HEK293 (cell line): Measurements from ENCODE around the gene MXRA8.
A peak's percentile ranks its signal among the peaks of the same experiment; 100 is the strongest.

Experiments
- GLIS1 ChIP-seq: fragments of 450-650 bp; formaldehyde crosslinking; IDR thresholded peaks from 2 replicates; pipeline ENCODE4 v1.5.1; 2016; ENCODE audit warnings: missing biosample characterization, missing genetic modification characterization
- GLIS2 ChIP-seq: fragments of 450-650 bp; formaldehyde crosslinking; IDR thresholded peaks from 2 replicates; pipeline ENCODE4 v1.5.1; 2016; ENCODE audit warnings: missing biosample characterization, missing genetic modification characterization
- HOXD13 ChIP-seq: sonication (generic); formaldehyde crosslinking; IDR thresholded peaks from 2 replicates; pipeline ENCODE4 v1.8.0; 2022; ENCODE audit warnings: missing genetic modification reagents, borderline replicate concordance
- KLF8 ChIP-seq: fragments of 450-650 bp; formaldehyde crosslinking; IDR thresholded peaks from 2 replicates; pipeline ENCODE4 v1.5.1; 2016; ENCODE audit warnings: missing biosample characterization, missing genetic modification characterization
- PRDM1 ChIP-seq: fragments of 450-650 bp; formaldehyde crosslinking; IDR thresholded peaks from 2 replicates; pipeline ENCODE4; 2016; ENCODE audit warnings: missing biosample characterization, missing genetic modification characterization
- RBAK ChIP-seq: fragments of 450-650 bp; formaldehyde crosslinking; IDR thresholded peaks from 2 replicates; pipeline ENCODE4 v1.5.1; 2016; ENCODE audit warnings: missing biosample characterization, missing genetic modification characterization
- ZBTB20 ChIP-seq: fragments of 450-650 bp; formaldehyde crosslinking; IDR thresholded peaks from 2 replicates; pipeline ENCODE4 v1.5.1; 2016; ENCODE audit warnings: missing biosample characterization, missing genetic modification characterization
- ZBTB21 ChIP-seq: fragments of 450-650 bp; formaldehyde crosslinking; IDR thresholded peaks from 2 replicates; pipeline ENCODE4 v1.5.1; 2017; ENCODE audit warnings: missing biosample characterization, missing genetic modification characterization
- ZFP37 ChIP-seq: fragments of 450-650 bp; formaldehyde crosslinking; IDR thresholded peaks from 2 replicates; pipeline ENCODE4 v1.5.1; 2016; ENCODE audit warnings: missing biosample characterization, missing genetic modification characterization
- ZNF10 ChIP-seq: fragments of 450-650 bp; formaldehyde crosslinking; IDR thresholded peaks from 2 replicates; pipeline ENCODE4 v1.5.1; 2017; ENCODE audit warnings: missing biosample characterization, missing genetic modification characterization
- ZNF114 ChIP-seq: fragments of 450-650 bp; formaldehyde crosslinking; IDR thresholded peaks from 2 replicates; pipeline ENCODE4 v1.5.0; 2017; ENCODE audit warnings: missing biosample characterization, missing genetic modification characterization
- ZNF121 ChIP-seq: fragments of 450-650 bp; formaldehyde crosslinking; IDR thresholded peaks from 2 replicates; pipeline ENCODE4 v1.5.1; 2016; ENCODE audit warnings: missing biosample characterization, missing genetic modification characterization
- ZNF2 ChIP-seq: fragments of 450-650 bp; formaldehyde crosslinking; IDR thresholded peaks from 2 replicates; pipeline ENCODE4 v1.5.1; 2016; ENCODE audit warnings: missing biosample characterization, missing genetic modification characterization
- ZNF214 ChIP-seq: fragments of 450-650 bp; formaldehyde crosslinking; IDR thresholded peaks from 2 replicates; pipeline ENCODE4 v1.5.1; 2017; ENCODE audit warnings: missing biosample characterization, mild to moderate bottlenecking, missing genetic modification characterization, borderline replicate concordance
- ZNF324 ChIP-seq: fragments of 450-650 bp; formaldehyde crosslinking; IDR thresholded peaks from 2 replicates; pipeline ENCODE4 v1.5.1; 2016; ENCODE audit warnings: missing biosample characterization, missing genetic modification characterization
- ZNF335 ChIP-seq: fragments of 450-650 bp; formaldehyde crosslinking; conservative IDR thresholded peaks from 2 replicates; pipeline ENCODE4 v1.5.1; 2016; ENCODE audit warnings: missing biosample characterization, missing genetic modification characterization
- ZNF366 ChIP-seq: fragments of 450-650 bp; formaldehyde crosslinking; conservative IDR thresholded peaks from 2 replicates; pipeline ENCODE4 v1.5.1; 2016; ENCODE audit warnings: missing biosample characterization, missing genetic modification characterization
- ZNF514 ChIP-seq: fragments of 450-650 bp; formaldehyde crosslinking; IDR thresholded peaks from 2 replicates; pipeline ENCODE4 v1.5.1; 2016; ENCODE audit warnings: missing biosample characterization, missing genetic modification characterization
- ZNF544 ChIP-seq: fragments of 450-650 bp; formaldehyde crosslinking; IDR thresholded peaks from 2 replicates; pipeline ENCODE4 v1.5.0; 2017; ENCODE audit warnings: missing biosample characterization, missing genetic modification characterization
- ZNF549 ChIP-seq: fragments of 450-650 bp; IDR thresholded peaks from 2 replicates; pipeline ENCODE4 v1.5.1; 2018; ENCODE audit warnings: missing biosample characterization, missing genetic modification characterization, mild to moderate bottlenecking, inconsistent platforms, moderate library complexity
- ZNF558 ChIP-seq: fragments of 450-650 bp; formaldehyde crosslinking; IDR thresholded peaks from 2 replicates; pipeline ENCODE4 v1.5.1; 2016; ENCODE audit warnings: missing biosample characterization, missing genetic modification characterization
- ZNF560 ChIP-seq: fragments of 450-650 bp; formaldehyde crosslinking; IDR thresholded peaks from 2 replicates; pipeline ENCODE4 v1.5.1; 2017; ENCODE audit warnings: missing biosample characterization, missing genetic modification characterization, borderline replicate concordance
- ZNF561 ChIP-seq: fragments of 450-650 bp; IDR thresholded peaks from 2 replicates; pipeline ENCODE4 v1.5.1; 2018; ENCODE audit warnings: missing biosample characterization, missing genetic modification characterization, borderline replicate concordance
- ZNF585B ChIP-seq: fragments of 450-650 bp; formaldehyde crosslinking; IDR thresholded peaks from 2 replicates; pipeline ENCODE4 v1.5.1; 2016; ENCODE audit warnings: missing biosample characterization, missing genetic modification characterization
- ZNF776 ChIP-seq: fragments of 450-650 bp; formaldehyde crosslinking; IDR thresholded peaks from 2 replicates; pipeline ENCODE4 v1.5.0; 2017; ENCODE audit warnings: missing biosample characterization, missing genetic modification characterization, borderline replicate concordance
- ZNF777 ChIP-seq: fragments of 450-650 bp; formaldehyde crosslinking; IDR thresholded peaks from 2 replicates; pipeline ENCODE4 v1.5.1; 2017; ENCODE audit warnings: missing biosample characterization, missing genetic modification characterization, borderline replicate concordance
- ZNF830 ChIP-seq: fragments of 450-650 bp; IDR thresholded peaks from 2 replicates; pipeline ENCODE4 v1.5.0; 2018; ENCODE audit warnings: missing biosample characterization, missing genetic modification characterization, low read depth, mild to moderate bottlenecking, moderate library complexity
- ZXDB ChIP-seq: fragments of 450-650 bp; formaldehyde crosslinking; IDR thresholded peaks from 2 replicates; pipeline ENCODE4 v1.5.1; 2016; ENCODE audit warnings: missing biosample characterization, missing genetic modification characterization
- TF ChIP-seq, protein P1 (sequence below): IDR thresholded peaks from 2 replicates; pipeline ENCODE4 v1.6.1; 2011; ENCODE audit warnings: mild to moderate bottlenecking, low read depth, low read length, borderline replicate concordance
- TF ChIP-seq, protein P2 (sequence below): fragments of 450-650 bp; formaldehyde crosslinking; IDR thresholded peaks from 2 replicates; pipeline ENCODE4 v1.5.1; 2017; ENCODE audit warnings: missing biosample characterization, missing genetic modification characterization
- TF ChIP-seq, protein P3 (sequence below): fragments of 450-650 bp; formaldehyde crosslinking; IDR thresholded peaks from 2 replicates; pipeline ENCODE4 v1.5.1; 2016; ENCODE audit warnings: missing biosample characterization, missing genetic modification characterization

Gene MXRA8

DNA sequence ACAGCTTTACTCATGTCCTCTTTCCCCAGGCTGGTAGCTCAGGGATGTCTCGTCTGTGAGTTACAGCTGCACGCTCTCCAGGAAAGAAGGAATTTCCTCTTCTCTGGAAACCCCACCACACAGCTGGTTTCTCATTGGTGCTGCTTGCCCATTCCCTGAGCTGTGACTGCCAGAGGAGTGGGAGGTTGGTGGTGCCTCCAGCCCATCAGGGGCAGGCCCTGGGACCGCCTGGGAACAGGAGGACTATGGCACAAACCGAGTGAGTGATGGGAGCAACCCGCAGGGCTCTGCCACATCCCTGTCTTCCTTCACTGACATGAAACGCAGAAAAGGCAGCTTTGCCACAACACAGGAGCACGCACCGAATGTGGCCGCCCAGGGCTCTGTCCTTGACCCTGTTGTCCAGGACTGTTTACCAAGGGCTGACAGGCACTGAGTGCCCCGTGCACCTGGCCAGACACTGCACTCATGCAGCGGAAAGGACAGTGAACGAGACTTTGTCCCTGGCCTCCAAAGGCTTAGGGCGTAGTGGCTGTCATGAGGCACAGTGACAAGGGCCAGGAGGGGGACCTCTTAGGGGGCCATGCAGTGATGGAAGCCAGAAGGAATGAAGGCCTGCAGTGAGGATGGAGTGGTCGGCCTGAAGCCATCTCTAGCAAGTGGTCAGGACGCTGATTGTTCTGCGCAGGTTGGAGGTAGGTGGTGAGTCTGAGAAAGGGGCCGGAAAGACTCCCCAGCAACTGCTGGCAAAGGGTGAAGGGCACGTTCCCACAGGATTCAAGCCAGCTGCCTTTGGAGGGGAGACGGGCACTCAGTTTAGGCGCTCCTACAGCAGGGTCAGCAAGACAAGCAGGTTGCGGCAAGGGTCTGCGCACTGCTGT is 42.5 kb upstream of the MXRA8 start (continued):
- TF ChIP-seq, protein P1, sequence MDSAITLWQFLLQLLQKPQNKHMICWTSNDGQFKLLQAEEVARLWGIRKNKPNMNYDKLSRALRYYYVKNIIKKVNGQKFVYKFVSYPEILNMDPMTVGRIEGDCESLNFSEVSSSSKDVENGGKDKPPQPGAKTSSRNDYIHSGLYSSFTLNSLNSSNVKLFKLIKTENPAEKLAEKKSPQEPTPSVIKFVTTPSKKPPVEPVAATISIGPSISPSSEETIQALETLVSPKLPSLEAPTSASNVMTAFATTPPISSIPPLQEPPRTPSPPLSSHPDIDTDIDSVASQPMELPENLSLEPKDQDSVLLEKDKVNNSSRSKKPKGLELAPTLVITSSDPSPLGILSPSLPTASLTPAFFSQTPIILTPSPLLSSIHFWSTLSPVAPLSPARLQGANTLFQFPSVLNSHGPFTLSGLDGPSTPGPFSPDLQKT, result no peak
- TF ChIP-seq ZNF558 (tag by site-specific recombination) (no peak), ZNF830 (no peak), ZBTB21 (tag by site-specific recombination) (no peak), ZXDB (tag by site-specific recombination) (no peak), ZNF335 (no peak), ZNF561 (tag by site-specific recombination) (no peak), ZNF776 (tag by site-specific recombination) (no peak), ZNF121 (tag by site-specific recombination) (no peak), ZNF549 (tag by site-specific recombination) (no peak), ZNF324 (no peak), KLF8 (tag by site-specific recombination) (no peak), ZNF366 (tag by site-specific recombination) (no peak), RBAK (no peak), ZNF585B (tag by site-specific recombination) (no peak), ZNF10 (tag by site-specific recombination) (0 out of 2 replicates have a peak, but pooled peaks have one; percentile 61), PRDM1 (tag by site-specific recombination) (no peak), ZNF214 (no peak), ZNF2 (tag by site-specific recombination) (no peak), ZNF777 (tag by site-specific recombination) (no peak), HOXD13 (CRISPR knock-in tag) (no peak), ZNF560 (tag by site-specific recombination) (no peak), ZNF514 (tag by site-specific recombination) (no peak), ZNF544 (tag by site-specific recombination) (no peak), ZNF114 (tag by site-specific recombination) (no peak), GLIS2 (tag by site-specific recombination) (peak; percentile 54; the same call in 1 of the 2 replicates), ZBTB20 (tag by site-specific recombination) (no peak), ZFP37 (tag by site-specific recombination) (no peak), GLIS1 (tag by site-specific recombination) (0 out of 2 replicates have a peak, but pooled peaks have one; percentile 15)
- TF ChIP-seq, protein P2, sequence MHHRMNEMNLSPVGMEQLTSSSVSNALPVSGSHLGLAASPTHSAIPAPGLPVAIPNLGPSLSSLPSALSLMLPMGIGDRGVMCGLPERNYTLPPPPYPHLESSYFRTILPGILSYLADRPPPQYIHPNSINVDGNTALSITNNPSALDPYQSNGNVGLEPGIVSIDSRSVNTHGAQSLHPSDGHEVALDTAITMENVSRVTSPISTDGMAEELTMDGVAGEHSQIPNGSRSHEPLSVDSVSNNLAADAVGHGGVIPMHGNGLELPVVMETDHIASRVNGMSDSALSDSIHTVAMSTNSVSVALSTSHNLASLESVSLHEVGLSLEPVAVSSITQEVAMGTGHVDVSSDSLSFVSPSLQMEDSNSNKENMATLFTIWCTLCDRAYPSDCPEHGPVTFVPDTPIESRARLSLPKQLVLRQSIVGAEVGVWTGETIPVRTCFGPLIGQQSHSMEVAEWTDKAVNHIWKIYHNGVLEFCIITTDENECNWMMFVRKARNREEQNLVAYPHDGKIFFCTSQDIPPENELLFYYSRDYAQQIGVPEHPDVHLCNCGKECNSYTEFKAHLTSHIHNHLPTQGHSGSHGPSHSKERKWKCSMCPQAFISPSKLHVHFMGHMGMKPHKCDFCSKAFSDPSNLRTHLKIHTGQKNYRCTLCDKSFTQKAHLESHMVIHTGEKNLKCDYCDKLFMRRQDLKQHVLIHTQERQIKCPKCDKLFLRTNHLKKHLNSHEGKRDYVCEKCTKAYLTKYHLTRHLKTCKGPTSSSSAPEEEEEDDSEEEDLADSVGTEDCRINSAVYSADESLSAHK (tag by site-specific recombination), result no peak
- TF ChIP-seq, protein P3, sequence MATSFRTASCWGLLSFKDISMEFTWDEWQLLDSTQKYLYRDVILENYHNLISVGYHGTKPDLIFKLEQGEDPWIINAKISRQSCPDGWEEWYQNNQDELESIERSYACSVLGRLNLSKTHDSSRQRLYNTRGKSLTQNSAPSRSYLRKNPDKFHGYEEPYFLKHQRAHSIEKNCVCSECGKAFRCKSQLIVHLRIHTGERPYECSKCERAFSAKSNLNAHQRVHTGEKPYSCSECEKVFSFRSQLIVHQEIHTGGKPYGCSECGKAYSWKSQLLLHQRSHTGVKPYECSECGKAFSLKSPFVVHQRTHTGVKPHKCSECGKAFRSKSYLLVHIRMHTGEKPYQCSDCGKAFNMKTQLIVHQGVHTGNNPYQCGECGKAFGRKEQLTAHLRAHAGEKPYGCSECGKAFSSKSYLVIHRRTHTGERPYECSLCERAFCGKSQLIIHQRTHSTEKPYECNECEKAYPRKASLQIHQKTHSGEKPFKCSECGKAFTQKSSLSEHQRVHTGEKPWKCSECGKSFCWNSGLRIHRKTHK (tag by site-specific recombination), result no peak
